Measurements from ENCODE around the gene GUCY2D. TPM values are rescaled to one million over a fixed set of nuclear protein-coding genes. Genes with fewer than 3 reads are reported as not detected.

Gene GUCY2D
- polyA plus RNA-seq, 1 donor, result 0.15 TPM

GRCh38 chr17:8068736-8069586 is 66.5 kb downstream of the GUCY2D start:
- DNase-seq, result no peak

GRCh38 chr17:8069587-8069860 is 67.1 kb downstream of the GUCY2D start:
- no peak for DNase-seq

Other genes starting within 250 kb of the GUCY2D start
- gene KDM6B, start 168.4 kb upstream of the GUCY2D start, polyA plus RNA-seq (ENCODE audit: insufficient read length), result 22.5 TPM
- 32.6 TPM for gene TMEM88, start 147.5 kb upstream of the GUCY2D start, polyA plus RNA-seq (ENCODE audit: insufficient read length)
- 42.8 TPM for gene NAA38, start 145.1 kb upstream of the GUCY2D start, polyA plus RNA-seq (ENCODE audit: insufficient read length)
- 8.2 TPM for gene CYB5D1, start 144.6 kb upstream of the GUCY2D start, polyA plus RNA-seq (ENCODE audit: insufficient read length)
- 60.9 TPM for gene CHD3, start 113.8 kb upstream of the GUCY2D start, polyA plus RNA-seq (ENCODE audit: insufficient read length)
- 3.5 TPM for gene RNF227, start 86.3 kb upstream of the GUCY2D start, polyA plus RNA-seq (ENCODE audit: insufficient read length)
- 4.7 TPM for gene KCNAB3, start 72.8 kb upstream of the GUCY2D start, polyA plus RNA-seq (ENCODE audit: insufficient read length)
- 99.5 TPM for gene TRAPPC1, start 70.7 kb upstream of the GUCY2D start, polyA plus RNA-seq (ENCODE audit: insufficient read length)
- gene CNTROB, start 70.4 kb upstream of the GUCY2D start, polyA plus RNA-seq (ENCODE audit: insufficient read length), result 31.0 TPM
- 2.2 TPM for gene ALOX15B, start 36.4 kb downstream of the GUCY2D start, polyA plus RNA-seq (ENCODE audit: insufficient read length)
- not detected for gene ALOX12B, start 85.1 kb downstream of the GUCY2D start, polyA plus RNA-seq (ENCODE audit: insufficient read length)
- not detected for gene ALOXE3, start 115.9 kb downstream of the GUCY2D start, polyA plus RNA-seq (ENCODE audit: insufficient read length)
- 0.21 TPM for gene HES7, start 121.5 kb downstream of the GUCY2D start, polyA plus RNA-seq (ENCODE audit: insufficient read length)
- gene PER1, start 149.8 kb downstream of the GUCY2D start, polyA plus RNA-seq (ENCODE audit: insufficient read length), result 72.6 TPM
- 68.4 TPM for gene VAMP2, start 160.3 kb downstream of the GUCY2D start, polyA plus RNA-seq (ENCODE audit: insufficient read length)
- gene TMEM107, start 173.8 kb downstream of the GUCY2D start, polyA plus RNA-seq (ENCODE audit: insufficient read length), result 5.5 TPM
- 5.5 TPM for gene BORCS6, start 187.6 kb downstream of the GUCY2D start, polyA plus RNA-seq (ENCODE audit: insufficient read length)
- 14.9 TPM for gene AURKB, start 208.0 kb downstream of the GUCY2D start, polyA plus RNA-seq (ENCODE audit: insufficient read length)
- 19.5 TPM for gene CTC1, start 245.4 kb downstream of the GUCY2D start, polyA plus RNA-seq (ENCODE audit: insufficient read length)
- gene PFAS, start 246.7 kb downstream of the GUCY2D start, polyA plus RNA-seq (ENCODE audit: insufficient read length), result 34.9 TPM